ENCODE measurements around the gene AIP. TPM values are rescaled to one million over a fixed set of nuclear protein-coding genes. Genes with fewer than 3 reads are reported as not detected.
A peak's percentile ranks its signal among the peaks of the same experiment; 100 is the strongest.

The AIP gene
- total RNA-seq, 2 donors from 2014 or later, result 64.8 to 76.9 TPM

GRCh38 chr11:67500831-67501715, 18.2 kb downstream of the AIP start:
- H3K9me3 ChIP-seq, result no peaks in the 10 kb centered on the region
- H3K4me3 ChIP-seq, result no peak overlapping the region
- H3K27ac ChIP-seq, result no peak overlapping the region
- ATAC-seq (ENCODE audit: insufficient number of reproducible peaks, low FRiP score, low read depth) (no peak), DNase-seq (ENCODE audit: low spot score) (no peak)
- TF ChIP-seq CTCF (IDR thresholded peaks at IDR 0.05), result no peak
- H3K4me1 ChIP-seq (ENCODE audit: control insufficient read depth in 1 of 2, low read depth in 2 of 2), result peaks cover 9 to 29% of the 10 kb centered on the region in 2 donors
- peaks cover 7% of the 10 kb centered on the region for H3K36me3 ChIP-seq
- no peaks in the 10 kb centered on the region for H3K27me3 ChIP-seq (replicated peaks; ENCODE audit: insufficient read depth)

- no peaks in the 10 kb centered on the region for H3K27me3 ChIP-seq (replicated peaks; ENCODE audit: insufficient read depth)
- no peak for TF ChIP-seq CTCF (IDR thresholded peaks at IDR 0.05)
- H3K4me1 ChIP-seq (ENCODE audit: control insufficient read depth in 1 of 2, low read depth in 2 of 2), result peaks cover 15 to 36% of the 10 kb centered on the region in 2 donors
- H3K27ac ChIP-seq, result no peak overlapping the region
- DNase-seq (ENCODE audit: low spot score), result no peak
- peaks cover 6% of the 10 kb centered on the region for H3K36me3 ChIP-seq
- no peak for ATAC-seq (ENCODE audit: insufficient number of reproducible peaks, low FRiP score, low read depth)
- H3K4me3 ChIP-seq, result no peak overlapping the region
- no peaks in the 10 kb centered on the region for H3K9me3 ChIP-seq
These were observed 19.0 kb downstream of the AIP start for GRCh38 chr11:67501854-67502253.

- peaks cover 21 to 42% of the 10 kb centered on the region in 2 donors for H3K4me1 ChIP-seq (ENCODE audit: control insufficient read depth in 1 of 2, low read depth in 2 of 2)
- H3K36me3 ChIP-seq, result peaks cover under 1% of the 10 kb centered on the region
- no peaks in the 10 kb centered on the region for H3K27me3 ChIP-seq (replicated peaks; ENCODE audit: insufficient read depth)
- H3K9me3 ChIP-seq, result no peaks in the 10 kb centered on the region
- no peak for DNase-seq (ENCODE audit: low spot score)
- no peak for TF ChIP-seq CTCF (IDR thresholded peaks at IDR 0.05)
- H3K4me3 ChIP-seq, result no peak overlapping the region
- no peak overlapping the region for H3K27ac ChIP-seq
- no peak for ATAC-seq (ENCODE audit: insufficient number of reproducible peaks, low FRiP score, low read depth)
These were observed 19.6 kb downstream of the AIP start for GRCh38 chr11:67502328-67502979.

GRCh38 chr11:67503119-67504004, 20.5 kb downstream of the AIP start:
- Histone ChIP-seq H3K9me3 (no peaks in the 10 kb centered on the region), H3K27me3 (replicated peaks; ENCODE audit: insufficient read depth) (no peaks in the 10 kb centered on the region), H3K4me3 (peak overlapping the region; percentile 75), H3K36me3 (no peaks in the 10 kb centered on the region), H3K4me1 (ENCODE audit: control insufficient read depth in 1 of 2, low read depth in 2 of 2) (peaks cover 21 to 44% of the 10 kb centered on the region in 2 donors), H3K27ac (no peak overlapping the region)
- TF ChIP-seq CTCF (IDR thresholded peaks at IDR 0.05), result no peak
- DNase-seq (ENCODE audit: low spot score) (no peak), ATAC-seq (ENCODE audit: insufficient number of reproducible peaks, low FRiP score, low read depth) (no peak)
